ENCODE measurements around the gene PCCA.
A peak's percentile ranks its signal among the peaks of the same experiment; 100 is the strongest.

Gene PCCA

GRCh38 chr13:100535426-100536135 lies 446.7 kb downstream of the PCCA start:
- H3K27ac ChIP-seq, result no peak overlapping the region
- DNase-seq (ENCODE audit: low spot score), result peak; percentile 55
- H3K4me3 ChIP-seq, result peak overlapping the region; percentile 21
- TF ChIP-seq CTCF (IDR thresholded peaks at IDR 0.05), result no peak

- H3K27ac ChIP-seq, result no peak overlapping the region
- peak; percentile 47 for DNase-seq (ENCODE audit: low spot score)
- H3K4me3 ChIP-seq, result no peak overlapping the region
- no peak for TF ChIP-seq CTCF (IDR thresholded peaks at IDR 0.05)
Observed at GRCh38 chr13:100536643-100537180, 447.8 kb downstream of the PCCA start.

- Histone ChIP-seq H3K4me3 (no peak overlapping the region), H3K27ac (no peak overlapping the region)
- peak; percentile 55 for DNase-seq (ENCODE audit: low spot score)
- no peak for TF ChIP-seq CTCF (IDR thresholded peaks at IDR 0.05)
Observed at GRCh38 chr13:100537486-100537885, 448.6 kb downstream of the PCCA start.

GRCh38 chr13:100537951-100538462 lies 449.1 kb downstream of the PCCA start:
- H3K27ac ChIP-seq, result no peak overlapping the region
- H3K4me3 ChIP-seq, result no peak overlapping the region
- DNase-seq (ENCODE audit: low spot score), result peak; percentile 21
- TF ChIP-seq CTCF (IDR thresholded peaks at IDR 0.05), result no peak

- DNase-seq (ENCODE audit: low spot score), result peak; percentile 38
- TF ChIP-seq CTCF (IDR thresholded peaks at IDR 0.05), result no peak
- no peak overlapping the region for H3K4me3 ChIP-seq
- no peak overlapping the region for H3K27ac ChIP-seq
Observed at GRCh38 chr13:100540621-100541020, 451.7 kb downstream of the PCCA start.

- no peak for TF ChIP-seq CTCF (IDR thresholded peaks at IDR 0.05)
- no peak overlapping the region for H3K27ac ChIP-seq
- peak; percentile 57 for DNase-seq (ENCODE audit: low spot score)
- no peak overlapping the region for H3K4me3 ChIP-seq
Observed at GRCh38 chr13:100541897-100542825, 453.3 kb downstream of the PCCA start.

Measured in coronary artery (tissue), 2 donors.